GM13977 (cell line): ENCODE measurements around the gene YAE1.

Experiments used
- DNase-seq: peaks from one replicate; pipeline ENCODE4 v3.0.0; 2012; ENCODE audit warnings: low spot score
- CTCF ChIP-seq: IDR thresholded peaks from 2 replicates; pipeline ENCODE4 v1.5.1; 2012; ENCODE audit warnings: mild to moderate bottlenecking, control low read depth; ENCODE audit not compliant: insufficient read depth; ENCODE audit errors: extremely low read depth, missing control alignments
- in situ Hi-C: fragments of 300-500 bp; cut with MboI; formaldehyde crosslinking; loops from one replicate; pipeline ENCODE4 v1.12.0; 2022; ENCODE audit warnings: low sequenced_read_pairs, low pct_unique_long_range_greater_than_20kb, mixed read lengths, inconsistent platforms; ENCODE audit not compliant: unreplicated experiment

The YAE1 gene

GRCh38 chr7:39527951-39528350 is 38.3 kb upstream of the YAE1 start:
- in situ Hi-C loops: no loop called here
- DNase-seq: no peak
- no peak for TF ChIP-seq CTCF

GRCh38 chr7:39528849-39529248 is 37.4 kb upstream of the YAE1 start:
- DNase-seq: no peak
- TF ChIP-seq CTCF: no peak
- in situ Hi-C loops: no loop called here

- no peak for DNase-seq
- in situ Hi-C loops: no loop called here
- no peak for TF ChIP-seq CTCF
These were observed 36.6 kb upstream of the YAE1 start for GRCh38 chr7:39529582-39529981.

GRCh38 chr7:39530971-39531370 is 35.2 kb upstream of the YAE1 start:
- no peak for DNase-seq
- no peak for TF ChIP-seq CTCF
- in situ Hi-C loops: no loop called here

- TF ChIP-seq CTCF: no peak
- in situ Hi-C loops: no loop called here
- DNase-seq: no peak
These were observed 34.4 kb upstream of the YAE1 start for GRCh38 chr7:39531818-39532217.

GRCh38 chr7:39532832-39533231 is 33.4 kb upstream of the YAE1 start:
- no peak for TF ChIP-seq CTCF
- in situ Hi-C loops: no loop called here
- no peak for DNase-seq

- in situ Hi-C loops: no loop called here
- no peak for TF ChIP-seq CTCF
- no peak for DNase-seq
These were observed 31.6 kb upstream of the YAE1 start for GRCh38 chr7:39534599-39534998.
